ENCODE results near the gene GPATCH4. TPM values are rescaled to one million over a fixed set of nuclear protein-coding genes. Genes with fewer than 3 reads are reported as not detected.
"Not testable (repeated sequence)": the region's sequence is repeated elsewhere in the genome, so short reads cannot be mapped to it uniquely, and the experiment has no call there.

GPATCH4 gene
- total RNA-seq, 1 experiment from 2014 or later = 25.1 TPM

DNA sequence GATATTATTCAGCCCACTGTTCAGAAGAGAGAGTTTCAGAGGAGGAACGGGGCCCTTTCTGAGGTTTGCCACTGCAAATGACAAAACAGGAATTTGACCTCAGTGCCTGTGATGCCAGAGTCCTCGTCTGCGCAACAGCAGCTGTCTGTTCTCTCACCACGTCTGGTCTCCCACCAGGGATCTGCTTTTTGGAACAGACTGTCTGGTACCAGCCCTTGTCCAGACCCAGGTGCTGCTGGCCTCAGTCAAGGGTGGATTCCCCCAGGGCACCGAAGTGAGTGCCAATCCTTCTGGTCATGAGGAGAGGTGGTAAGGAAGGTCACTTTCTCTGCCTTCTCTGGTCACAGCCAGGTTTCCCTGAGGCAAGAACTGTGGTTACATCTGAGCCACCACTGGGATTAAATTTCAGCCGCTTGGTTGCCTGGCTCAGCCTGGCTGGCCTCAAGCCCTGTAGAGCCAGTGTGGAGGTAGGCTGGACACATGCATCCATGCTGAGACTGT lies 38.4 kb upstream of the GPATCH4 start:
- DNase-seq = peak; percentile 78 to 87

DNA sequence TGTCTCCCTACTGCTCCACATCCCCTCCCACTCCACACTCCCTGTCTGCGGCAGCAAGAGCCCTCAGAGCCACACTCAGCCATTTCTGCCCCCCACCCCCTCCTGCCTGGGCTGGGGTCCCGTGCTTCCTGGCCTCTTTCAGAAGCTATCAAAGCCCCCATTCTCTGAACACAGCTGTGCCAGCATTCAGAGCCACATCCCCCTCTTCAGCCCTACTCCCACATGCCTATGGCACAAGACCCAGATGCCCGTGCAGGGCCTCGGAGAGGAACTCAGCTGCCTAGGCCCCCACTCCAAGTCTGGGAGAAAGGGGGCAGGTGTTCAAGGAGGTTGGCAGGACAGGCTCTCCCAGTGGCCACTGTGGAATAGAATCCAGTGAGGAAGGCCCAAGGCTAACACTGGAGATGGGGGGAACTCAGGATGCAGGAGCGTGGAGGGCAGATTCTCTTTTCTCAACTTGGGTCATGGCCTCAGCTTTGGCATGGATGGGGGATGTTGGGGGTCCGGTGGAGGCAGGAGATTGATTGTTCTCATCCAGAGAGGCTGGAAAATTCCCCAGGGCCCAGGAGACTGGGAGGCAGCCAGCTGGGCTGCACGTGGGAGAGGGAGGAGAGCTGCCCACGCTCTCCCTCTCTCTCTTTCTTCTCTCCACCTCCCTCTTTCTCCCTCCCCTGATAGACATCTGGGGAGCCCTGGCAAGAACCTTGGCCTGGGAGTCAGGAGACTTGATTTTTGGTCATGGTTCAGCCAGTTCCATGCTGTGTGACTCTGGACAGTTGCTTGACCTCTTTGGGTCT lies 37.1 kb upstream of the GPATCH4 start:
- no peak for DNase-seq
- no peaks in the 10 kb centered on the region for H3K9me3 ChIP-seq (replicated peaks)
- H3K36me3 ChIP-seq = no peaks in the 10 kb centered on the region
- H3K27me3 ChIP-seq = peaks cover 7% of the 10 kb centered on the region
- no peak overlapping the region for H3K27ac ChIP-seq
- H3K4me1 ChIP-seq = peaks cover 35% of the 10 kb centered on the region
- no peak overlapping the region for H3K4me3 ChIP-seq

More for the DNA sequence above, 38.4 kb upstream of the GPATCH4 start:
- Histone ChIP-seq H3K27ac (no peak overlapping the region), H3K4me3 (no peak overlapping the region), H3K36me3 (no peaks in the 10 kb centered on the region), H3K4me1 (peaks cover 35% of the 10 kb centered on the region), H3K9me3 (replicated peaks) (no peaks in the 10 kb centered on the region), H3K27me3 (peaks cover 7% of the 10 kb centered on the region)

DNA sequence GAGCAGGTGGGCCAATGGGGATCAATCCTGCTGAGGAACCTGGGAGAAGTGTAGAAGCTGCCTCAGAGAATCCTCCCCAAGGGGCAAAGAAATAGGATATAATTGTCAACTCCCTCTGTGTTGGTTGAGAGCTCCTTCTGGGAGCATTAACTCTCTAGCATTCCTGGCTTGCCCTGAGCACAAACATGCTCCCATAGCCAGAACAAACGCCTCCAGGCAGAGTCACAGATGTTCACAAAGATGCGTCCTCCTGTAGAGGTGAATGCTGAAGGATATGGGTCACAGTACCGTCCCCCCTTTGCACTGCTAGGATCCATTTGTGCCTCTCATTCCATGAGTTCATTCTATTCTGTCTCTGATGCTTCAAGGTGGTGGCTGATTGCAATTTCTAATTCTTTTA lies 31.1 kb upstream of the GPATCH4 start:
- DNase-seq = no peak
- Histone ChIP-seq H3K4me3 (no peak overlapping the region), H3K27me3 (no peaks in the 10 kb centered on the region; the same call in 1 of the 2 replicates), H3K4me1 (peaks cover 3% of the 10 kb centered on the region; the same call in 1 of the 2 replicates), H3K36me3 (no peaks in the 10 kb centered on the region), H3K27ac (no peak overlapping the region), H3K9me3 (replicated peaks) (no peaks in the 10 kb centered on the region)

DNA sequence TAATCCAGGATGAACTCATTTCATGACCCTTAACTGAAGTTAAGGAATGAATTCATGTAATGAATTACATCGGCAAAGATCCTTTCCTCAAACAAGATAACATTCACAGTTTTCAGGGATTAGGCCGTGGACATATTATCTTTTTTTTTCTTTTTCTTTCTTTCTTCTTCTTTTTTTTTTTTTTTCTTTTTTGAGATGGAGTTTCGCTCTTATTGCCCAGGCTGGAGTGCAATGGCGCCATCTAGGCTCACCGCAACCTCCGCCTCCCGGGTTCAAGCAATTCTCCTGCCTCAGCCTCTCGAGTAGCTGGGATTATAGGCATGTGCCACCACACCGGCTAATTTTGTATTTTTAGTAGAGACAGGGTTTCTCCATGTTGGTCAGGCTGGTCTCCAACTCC lies 29.9 kb upstream of the GPATCH4 start:
- H3K9me3 ChIP-seq (replicated peaks); H3K27me3 ChIP-seq; H3K4me3 ChIP-seq; H3K36me3 ChIP-seq; DNase-seq; H3K4me1 ChIP-seq; H3K27ac ChIP-seq: not testable (repeated sequence)

DNA sequence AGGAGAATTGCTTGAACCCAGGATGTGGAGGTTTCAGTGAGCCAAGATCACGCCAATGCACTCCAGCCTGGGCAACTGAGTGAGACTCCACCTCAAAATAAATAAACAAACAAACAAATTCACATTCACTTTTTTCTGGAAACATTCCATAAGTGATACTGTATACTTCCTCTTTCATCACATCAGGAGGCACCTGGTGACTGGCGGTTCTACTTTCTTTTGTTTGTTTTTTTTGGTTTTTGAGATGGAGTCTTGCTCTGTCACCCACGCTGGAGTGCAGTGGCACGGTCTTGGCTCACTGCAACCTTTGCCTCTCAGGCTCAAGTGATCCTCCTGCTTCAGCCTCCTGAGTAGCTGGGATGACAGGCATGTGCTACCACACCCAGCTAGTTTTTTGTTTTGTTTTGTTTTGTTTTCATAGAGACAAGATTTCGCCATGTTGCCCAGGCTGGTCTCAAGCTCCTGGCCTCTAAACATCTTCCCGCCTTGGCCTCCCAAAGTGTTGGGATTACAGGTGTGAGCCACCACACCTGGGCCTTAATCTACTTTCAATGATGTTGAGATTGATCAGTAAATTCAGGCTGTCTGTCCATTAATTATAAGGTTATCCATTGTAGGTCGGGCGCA lies 28.7 kb upstream of the GPATCH4 start:
- no peak overlapping the region for H3K4me3 ChIP-seq
- peaks cover 3% of the 10 kb centered on the region; the same call in 1 of the 2 replicates for H3K4me1 ChIP-seq
- H3K36me3 ChIP-seq = no peaks in the 10 kb centered on the region
- no peaks in the 10 kb centered on the region for H3K9me3 ChIP-seq (replicated peaks)
- no peak for DNase-seq
- no peak overlapping the region for H3K27ac ChIP-seq
- H3K27me3 ChIP-seq = no peaks in the 10 kb centered on the region

DNA sequence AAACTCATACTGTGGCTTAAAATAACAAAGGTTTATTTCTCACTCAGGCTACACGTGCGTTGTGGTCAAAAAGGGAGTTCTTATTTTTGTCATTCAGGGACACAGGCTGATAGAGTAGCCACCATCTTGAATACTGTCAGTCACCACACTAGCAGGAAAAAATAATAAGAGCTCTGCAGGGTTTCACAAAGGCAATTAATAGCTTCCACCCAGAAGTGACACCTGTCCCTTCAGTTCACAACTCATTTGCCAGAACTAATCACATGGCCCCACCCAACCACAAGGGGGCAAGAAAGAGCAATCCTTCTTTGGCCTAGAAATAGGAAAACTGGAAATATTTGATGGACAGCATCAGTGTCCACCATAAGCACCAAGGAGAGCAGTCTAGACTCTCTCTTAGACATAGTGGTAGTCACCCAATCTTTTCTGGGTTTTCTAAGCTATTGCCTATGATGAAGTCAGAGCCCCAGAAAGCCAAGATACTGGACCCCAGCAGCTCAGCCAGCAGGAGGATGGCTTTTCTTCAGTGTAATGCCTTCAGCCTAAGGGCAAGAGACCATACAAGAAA lies 26.1 kb upstream of the GPATCH4 start:
- no peak overlapping the region for H3K4me3 ChIP-seq
- no peaks in the 10 kb centered on the region for H3K27me3 ChIP-seq
- H3K9me3 ChIP-seq (replicated peaks) = no peaks in the 10 kb centered on the region
- no peak overlapping the region for H3K27ac ChIP-seq
- H3K4me1 ChIP-seq = peaks cover 7% of the 10 kb centered on the region; the same call in 1 of the 2 replicates
- no peaks in the 10 kb centered on the region for H3K36me3 ChIP-seq
- peak; percentile 64 to 86 for DNase-seq

DNA sequence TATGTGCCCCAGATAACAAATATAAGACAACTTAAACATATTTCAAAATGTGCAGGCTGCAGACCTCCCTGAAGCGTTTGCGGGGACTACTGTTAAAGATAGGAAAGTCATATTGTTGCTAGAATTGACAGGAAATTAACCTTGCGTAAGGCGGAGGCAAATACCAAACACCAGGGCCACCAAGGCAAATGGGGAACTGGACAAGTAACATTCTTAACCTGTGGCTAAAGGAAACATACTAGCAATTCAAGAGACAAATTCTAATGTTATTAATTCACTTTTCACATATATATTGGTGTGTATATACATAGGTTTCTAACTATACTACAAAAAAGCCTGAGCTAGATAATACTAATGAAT lies 24.8 kb upstream of the GPATCH4 start:
- DNase-seq = no peak
- Histone ChIP-seq H3K27ac (no peak overlapping the region), H3K4me1 (peaks cover 10% of the 10 kb centered on the region; the same call in 1 of the 2 replicates), H3K4me3 (no peak overlapping the region), H3K36me3 (no peaks in the 10 kb centered on the region), H3K27me3 (no peaks in the 10 kb centered on the region), H3K9me3 (replicated peaks) (no peaks in the 10 kb centered on the region)

DNA sequence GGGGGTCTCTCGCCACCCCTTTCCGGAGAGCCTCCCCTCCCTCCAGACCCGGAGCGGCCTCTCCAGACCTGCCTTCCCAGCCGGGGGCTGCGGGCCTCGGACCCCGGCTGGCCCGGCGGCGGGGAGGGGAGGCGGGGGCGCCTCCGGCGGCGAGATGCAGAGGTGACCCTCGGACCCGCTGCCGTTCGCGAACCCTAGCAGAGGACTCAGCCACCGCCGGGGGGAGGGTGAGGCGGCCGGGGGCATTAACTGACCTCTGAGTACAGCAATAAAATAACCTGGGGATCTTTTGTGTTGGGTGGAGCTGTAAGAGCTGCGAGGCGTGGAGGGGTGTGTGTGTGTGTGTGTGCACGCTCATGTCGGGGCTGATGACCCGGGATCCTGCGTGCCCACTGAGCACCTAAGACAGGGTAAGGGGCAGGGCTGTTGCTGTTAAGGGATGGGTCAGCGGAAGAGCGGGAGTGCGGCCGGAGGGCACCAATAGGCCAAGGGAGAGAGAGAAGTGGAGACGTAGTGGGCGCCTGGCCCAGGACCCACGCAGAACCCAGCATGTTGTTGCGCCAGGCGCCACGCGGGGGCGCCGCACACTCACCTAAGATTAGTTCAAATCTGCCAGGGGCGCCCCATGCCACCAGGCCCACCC lies 24.3 kb upstream of the GPATCH4 start:
- Histone ChIP-seq H3K27me3 (no peaks in the 10 kb centered on the region), H3K9me3 (replicated peaks) (no peaks in the 10 kb centered on the region), H3K4me1 (peaks cover 10% of the 10 kb centered on the region; the same call in 1 of the 2 replicates), H3K36me3 (no peaks in the 10 kb centered on the region), H3K4me3 (no peak overlapping the region), H3K27ac (no peak overlapping the region)
- peak; percentile 44 to 70 for DNase-seq

DNA sequence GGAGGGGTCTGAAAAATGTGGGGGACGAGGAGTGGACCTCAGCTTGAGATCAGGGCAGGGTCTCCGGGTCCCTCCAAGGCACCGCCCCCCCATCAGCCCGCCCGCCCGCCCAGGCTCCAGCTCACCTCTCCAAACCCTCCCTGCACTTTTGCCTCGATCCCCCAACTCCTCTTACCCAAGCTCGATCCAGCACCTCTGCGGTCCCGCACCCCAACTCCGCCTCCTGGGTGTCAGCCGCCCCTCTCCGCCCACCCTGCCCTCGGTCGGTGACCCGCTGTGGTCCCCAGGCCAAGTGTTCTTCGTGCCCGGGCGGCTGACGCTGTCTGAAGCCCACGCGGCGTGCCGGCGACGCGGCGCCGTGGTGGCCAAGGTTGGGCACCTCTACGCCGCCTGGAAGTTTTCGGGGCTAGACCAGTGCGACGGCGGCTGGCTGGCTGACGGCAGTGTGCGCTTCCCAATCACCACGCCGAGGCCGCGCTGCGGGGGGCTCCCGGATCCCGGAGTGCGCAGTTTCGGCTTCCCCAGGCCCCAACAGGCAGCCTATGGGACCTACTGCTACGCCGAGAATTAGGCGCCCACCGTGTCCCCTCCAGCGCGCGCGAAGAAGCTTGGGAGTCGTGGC lies 23.6 kb upstream of the GPATCH4 start:
- no peak overlapping the region for H3K27ac ChIP-seq
- H3K27me3 ChIP-seq = no peaks in the 10 kb centered on the region
- H3K4me3 ChIP-seq = no peak overlapping the region
- no peaks in the 10 kb centered on the region for H3K36me3 ChIP-seq
- H3K9me3 ChIP-seq (replicated peaks) = no peaks in the 10 kb centered on the region
- peaks cover 10% of the 10 kb centered on the region for H3K4me1 ChIP-seq
- no peak for DNase-seq

DNA sequence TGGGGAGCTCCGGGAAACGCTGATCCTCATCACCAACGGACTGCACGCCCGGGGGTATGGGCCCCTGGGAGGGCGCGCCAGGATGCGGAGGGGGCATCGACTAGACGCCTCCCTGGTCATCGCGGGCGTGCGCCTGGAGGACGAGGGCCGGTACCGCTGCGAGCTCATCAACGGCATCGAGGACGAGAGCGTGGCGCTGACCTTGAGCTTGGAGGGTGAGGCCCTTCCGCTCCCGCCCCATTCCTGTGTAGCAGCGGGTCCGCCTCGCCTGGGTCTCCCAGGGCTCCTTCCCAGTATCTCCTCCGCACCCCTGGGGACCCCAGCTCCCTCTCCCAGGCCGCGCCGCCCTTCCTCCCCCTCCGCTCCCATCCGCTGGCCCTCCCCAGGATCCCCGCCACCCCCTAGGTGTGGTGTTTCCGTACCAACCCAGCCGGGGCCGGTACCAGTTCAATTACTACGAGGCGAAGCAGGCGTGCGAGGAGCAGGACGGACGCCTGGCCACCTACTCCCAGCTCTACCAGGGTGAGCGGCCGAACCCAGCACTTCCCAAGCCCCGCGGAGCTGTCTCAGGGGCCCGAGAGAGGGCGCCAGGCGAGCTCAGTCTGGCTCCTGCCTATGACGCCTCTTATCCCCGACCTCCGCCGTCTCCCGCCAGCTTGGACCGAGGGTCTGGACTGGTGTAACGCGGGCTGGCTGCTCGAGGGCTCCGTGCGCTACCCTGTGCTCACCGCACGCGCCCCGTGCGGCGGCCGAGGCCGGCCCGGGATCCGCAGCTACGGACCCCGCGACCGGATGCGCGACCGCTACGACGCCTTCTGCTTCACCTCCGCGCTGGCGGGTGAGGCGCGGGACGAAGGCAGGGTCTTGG lies 22.9 kb upstream of the GPATCH4 start:
- Histone ChIP-seq H3K4me1 (peaks cover 17% of the 10 kb centered on the region), H3K9me3 (replicated peaks) (no peaks in the 10 kb centered on the region), H3K27ac (no peak overlapping the region), H3K36me3 (no peaks in the 10 kb centered on the region), H3K4me3 (no peak overlapping the region), H3K27me3 (no peaks in the 10 kb centered on the region)
- DNase-seq = no peak

DNA sequence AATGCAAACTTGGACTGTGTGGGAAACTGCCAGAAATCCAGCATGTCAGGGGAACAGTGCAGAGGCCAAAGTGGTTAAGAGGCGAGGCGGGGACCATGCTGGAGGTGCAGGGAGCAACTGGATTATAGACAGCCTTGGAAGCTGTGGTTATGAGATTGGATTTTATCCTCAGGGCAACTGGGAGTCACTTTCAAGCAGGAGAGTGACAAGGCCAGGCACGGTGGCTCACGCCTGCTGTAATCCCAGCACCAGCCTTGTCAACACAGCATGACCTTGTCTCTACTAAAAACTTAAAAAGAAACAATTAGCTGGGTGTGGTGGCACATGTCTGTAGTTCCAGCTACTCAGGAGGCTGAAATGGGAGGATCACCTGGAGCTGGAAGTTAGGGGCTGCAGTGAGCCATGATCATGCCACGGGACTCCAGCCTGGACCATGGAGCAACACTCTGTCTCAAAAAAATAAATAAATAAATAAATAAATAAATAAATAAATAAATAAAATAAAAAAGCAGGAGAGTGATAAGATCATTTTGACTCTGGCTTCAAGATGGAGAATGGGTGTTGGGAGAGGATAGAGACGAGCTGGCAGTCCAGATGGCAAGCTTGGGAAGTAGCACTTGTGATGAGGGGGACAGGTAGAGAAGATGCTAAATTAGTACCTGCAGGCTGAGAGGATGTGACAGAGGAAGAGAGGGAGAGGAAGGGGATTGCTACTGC lies 21.5 kb upstream of the GPATCH4 start:
- H3K4me3 ChIP-seq = no peak overlapping the region
- no peak overlapping the region for H3K27ac ChIP-seq
- no peaks in the 10 kb centered on the region for H3K27me3 ChIP-seq
- H3K9me3 ChIP-seq (replicated peaks) = no peaks in the 10 kb centered on the region
- DNase-seq = peak; percentile 51 to 72
- H3K36me3 ChIP-seq = no peaks in the 10 kb centered on the region
- peaks cover 17% of the 10 kb centered on the region for H3K4me1 ChIP-seq

DNA sequence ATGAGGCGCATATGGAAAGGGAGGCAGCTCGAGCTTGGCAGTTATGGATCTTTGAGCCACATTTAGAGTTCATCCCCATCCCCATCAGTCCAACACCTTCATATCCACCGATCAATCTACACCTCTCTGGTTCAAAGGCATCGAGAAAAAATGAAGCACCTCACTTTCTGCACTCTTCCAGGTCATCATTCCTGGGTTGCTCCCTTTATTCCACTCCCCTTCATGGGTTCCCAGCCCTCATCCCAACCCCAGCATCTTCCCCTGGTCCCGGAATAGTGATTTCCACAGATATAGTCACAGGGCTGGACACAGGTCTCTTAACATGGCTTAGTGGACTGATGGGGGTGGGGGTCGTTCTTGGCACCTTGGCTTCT lies 18.3 kb upstream of the GPATCH4 start:
- H3K27me3 ChIP-seq = no peaks in the 10 kb centered on the region
- H3K4me3 ChIP-seq = no peak overlapping the region
- H3K27ac ChIP-seq = no peak overlapping the region; the same call in 1 of the 2 replicates
- no peaks in the 10 kb centered on the region for H3K36me3 ChIP-seq
- peaks cover 27% of the 10 kb centered on the region for H3K4me1 ChIP-seq
- no peaks in the 10 kb centered on the region for H3K9me3 ChIP-seq (replicated peaks)
- no peak for DNase-seq

DNA sequence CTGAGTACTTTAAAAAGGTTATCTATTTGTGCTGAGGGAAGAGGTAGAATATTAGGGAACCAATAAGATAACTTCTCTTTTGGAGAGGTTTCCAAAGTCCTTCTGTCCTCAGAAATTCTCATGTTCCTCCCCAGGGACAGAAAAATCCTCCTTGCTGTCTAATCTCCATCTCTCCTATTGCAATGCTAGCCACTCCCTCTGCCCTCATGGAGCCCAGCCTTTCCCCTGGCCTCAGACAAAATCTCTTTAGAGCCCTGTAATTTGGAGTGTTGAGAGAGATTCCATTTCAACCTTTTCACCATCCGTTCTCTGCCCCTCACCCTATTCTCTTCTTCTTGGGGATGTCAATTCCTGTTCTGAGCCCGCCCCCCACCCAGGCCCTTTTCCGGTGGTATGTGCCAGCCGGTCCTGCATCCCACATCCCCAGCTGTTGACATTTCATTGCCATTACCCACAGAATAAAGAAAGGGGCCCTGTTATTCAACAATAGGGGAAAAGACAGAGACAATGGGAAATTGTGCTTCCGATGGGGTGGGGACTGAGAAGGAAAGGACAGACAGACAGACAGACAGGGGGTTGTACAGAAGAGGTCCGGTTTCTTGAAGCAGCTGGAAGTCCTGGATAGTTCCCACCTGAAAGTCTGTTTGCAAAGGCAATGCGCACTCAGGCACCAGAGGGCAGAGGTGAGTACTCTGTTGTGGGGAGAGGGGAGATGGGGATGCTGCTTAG lies 17.7 kb upstream of the GPATCH4 start, which contains the start of gene HAPLN2:
TSS of gene HAPLN2 (plus strand) at position 563 of the 729 bp plus-strand sequence. CDS start 4,076 bp downstream, outside the sequence.
- Histone ChIP-seq H3K4me1 (peaks cover 27% of the 10 kb centered on the region), H3K27me3 (no peaks in the 10 kb centered on the region), H3K9me3 (replicated peaks) (no peaks in the 10 kb centered on the region), H3K36me3 (no peaks in the 10 kb centered on the region), H3K27ac (no peak within 1 kb of the TSS; the same call in 1 of the 2 replicates), H3K4me3 (no peak within 1 kb of the TSS)
- peak; percentile 46 to 72 for DNase-seq
